Naive thymus-derived CD8-positive, alpha-beta T cell (primary cell): ENCODE results near the gene LYPLAL1. TPM values are rescaled to one million over a fixed set of nuclear protein-coding genes. Genes with fewer than 3 reads are reported as not detected.
A peak's percentile ranks its signal among the peaks of the same experiment; 100 is the strongest.

ENCODE experiments used
- ATAC-seq, 2 donors: fragments of 150-1000 bp; cut with Tn5 transposase in 1 of 2; sonication (Bioruptor Pico), chemical (Tn5 transposase) in 1 of 2; 1 replicate in 1 of 2; 2 replicates in 1 of 2; pipeline ENCODE4 v1.10.0; 2021; ENCODE audit warnings: mild to moderate bottlenecking in 2 of 2, moderate library complexity in 2 of 2
- POLR2A ChIA-PET: fragments of 350-600 bp; sonication (Branson Sonifier 250); formaldehyde crosslinking; loops from one replicate; lab custom pipeline; 2021; ENCODE audit warnings: antibody characterized with exemption; lab: Charles Lee
- DNase-seq, 10 donors: peaks; one replicate each; pipeline versions ENCODE4 v3.0.0 to v3.0.0-alpha.2; 2020 to 2022
- H3K27ac Mint-ChIP-seq, 10 donors: one replicate each; pipeline ENCODE4 v1.8.0; 2020 to 2022; ENCODE audit warnings: mild to moderate bottlenecking in 10 of 10, mixed read lengths in 10 of 10, moderate library complexity in 4 of 10, inconsistent platforms in 1 of 10
- H3K27me3 Mint-ChIP-seq, 5 donors: one replicate each; pipeline ENCODE4 v1.8.0; 2021 to 2022; ENCODE audit warnings: mixed read lengths in 5 of 5
- H3K36me3 Mint-ChIP-seq, 3 donors: one replicate each; pipeline ENCODE4 v1.8.0; 2020 to 2022; ENCODE audit warnings: mixed read lengths in 3 of 3, mild to moderate bottlenecking in 2 of 3, inconsistent platforms in 1 of 3
- H3K4me1 Mint-ChIP-seq, 4 donors: one replicate each; pipeline ENCODE4 v1.8.0; 2021 to 2022; ENCODE audit warnings: mixed read lengths in 4 of 4
- H3K4me3 Mint-ChIP-seq, 10 donors: one replicate each; pipeline ENCODE4 v1.8.0; 2020 to 2022; ENCODE audit warnings: mild to moderate bottlenecking in 10 of 10, mixed read lengths in 10 of 10, moderate library complexity in 6 of 10, inconsistent platforms in 1 of 10
- H3K9me3 Mint-ChIP-seq, 9 donors: one replicate each; pipeline ENCODE4 v1.8.0; 2020 to 2022; ENCODE audit warnings: mixed read lengths in 9 of 9, mild to moderate bottlenecking in 3 of 9, inconsistent platforms in 1 of 9, moderate library complexity in 1 of 9
- polyA plus RNA-seq, 3 donors: library from polyadenylated mRNA; unstranded; fragments of 300-500 nt; fragmentation: Illumina TruSeq; gene quantifications; one replicate each; pipeline ENCODE4 v1.2.3, GENCODE V29; 2021
- total RNA-seq, 8 experiments: library from RNA in 2 of 8; stranded (reverse) in 2 of 8; gene quantifications; one replicate each; pipeline ENCODE4 v1.2.3 and lab custom pipeline; 2021 to 2026

LYPLAL1 gene
- total and polyA plus RNA-seq, 5 experiments from 2014 or later, result 18.8 to 36.3 (median 23.2) TPM

DNA sequence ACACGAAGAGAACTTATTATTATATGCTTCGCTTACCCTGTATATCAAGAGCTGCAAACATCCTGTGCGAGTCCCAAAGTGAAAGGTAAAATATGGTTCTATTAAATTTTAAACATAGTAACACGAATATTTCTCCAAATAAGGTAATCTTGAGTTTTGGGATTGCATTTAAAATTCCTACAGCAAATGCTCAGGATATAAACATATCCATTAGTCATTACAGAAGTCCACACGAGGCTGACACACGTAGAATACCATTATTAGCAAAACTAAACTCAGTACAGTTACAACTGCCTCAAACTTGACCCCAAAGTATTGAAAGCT lies 282 bp upstream of the LYPLAL1 start:
- Mint-ChIP-seq H3K36me3 (peaks cover 0 to 6% (median 5%) of the 10 kb centered on the region in 3 donors), H3K4me1 (peaks cover 20 to 54% (median 51%) of the 10 kb centered on the region in 4 donors), H3K9me3 (peaks cover 0 to 4% (median 0%) of the 10 kb centered on the region in 9 donors), H3K27me3 (no peaks in the 10 kb centered on the region), H3K4me3 (peak overlapping the region; percentile 95 to 99 (median 98)), H3K27ac (peak overlapping the region; percentile 93 to 99 (median 97))
- ATAC-seq (no peak), DNase-seq (no peak)
- POLR2A ChIA-PET, result interaction anchor here (0.7 to 1.2 kb wide), 4 partner anchors 15 to 1542 kb away, joined by 3 to 6 read pairs (median 3); partner anchors contain the start of genes GPATCH2 and SPATA17

DNA sequence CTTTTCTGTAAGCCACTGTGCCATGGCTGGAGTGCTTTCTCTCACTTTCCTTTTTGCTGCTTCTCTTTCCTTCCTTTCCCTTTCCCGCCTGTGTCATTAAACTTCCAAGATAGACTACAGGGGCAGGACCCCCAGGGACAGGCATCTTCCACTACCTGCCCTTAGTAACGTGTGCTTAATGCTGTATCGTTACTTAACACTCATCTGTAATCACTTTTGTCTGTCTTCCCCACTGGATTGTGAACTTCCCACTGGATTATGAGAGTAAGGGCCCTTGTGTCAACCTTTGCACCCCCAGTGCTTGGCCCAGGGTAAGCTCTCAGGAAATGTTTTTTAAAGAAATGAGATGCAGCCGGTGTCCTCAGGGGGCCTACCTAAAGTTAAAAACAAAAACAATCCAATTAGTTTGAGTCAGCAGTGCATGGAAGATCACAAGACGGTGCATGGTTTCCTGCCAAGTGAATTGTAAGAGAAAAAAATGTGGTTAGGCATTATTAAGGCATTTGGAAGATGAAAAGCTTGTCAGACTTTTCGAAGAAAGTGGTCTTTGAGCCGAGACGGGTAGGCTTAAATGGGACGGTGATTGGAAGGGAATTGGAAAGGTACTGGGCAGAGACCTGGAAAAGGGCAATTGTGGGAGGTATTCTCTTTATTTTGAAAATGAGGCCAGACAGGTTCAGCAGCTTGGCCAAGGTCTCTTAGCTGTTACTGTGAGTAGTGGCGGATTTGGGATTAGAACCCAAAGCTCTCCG lies 958 bp downstream of the LYPLAL1 start:
- DNase-seq (peak in 7 of 10 donors; percentile 2 to 47 (median 14)), ATAC-seq (peak in 1 of 2 donors; percentile 45)
- peaks cover 4 to 12% (median 9%) of the 10 kb centered on the region in 3 donors for H3K36me3 Mint-ChIP-seq
- POLR2A ChIA-PET, result interaction anchor here (0.5 to 1.2 kb wide), 3 partner anchors 13 to 1577 kb away, joined by 3 to 6 read pairs (median 4); partner anchors contain the start of genes GPATCH2 and SPATA17
- peak overlapping the region; percentile 93 to 99 (median 97) for H3K27ac Mint-ChIP-seq
- peaks cover 0 to 4% (median 0%) of the 10 kb centered on the region in 9 donors for H3K9me3 Mint-ChIP-seq
- peak overlapping the region; percentile 95 to 99 (median 98) for H3K4me3 Mint-ChIP-seq
- H3K4me1 Mint-ChIP-seq, result peaks cover 20 to 58% (median 53%) of the 10 kb centered on the region in 4 donors
- no peaks in the 10 kb centered on the region for H3K27me3 Mint-ChIP-seq

GRCh38 chr1:219175212-219175564 lies 1.5 kb downstream of the LYPLAL1 start:
- peaks cover 20 to 58% (median 53%) of the 10 kb centered on the region in 4 donors for H3K4me1 Mint-ChIP-seq
- DNase-seq (no peak), ATAC-seq (no peak)
- POLR2A ChIA-PET, result no interaction called here
- H3K9me3 Mint-ChIP-seq, result peaks cover 0 to 4% (median 0%) of the 10 kb centered on the region in 9 donors
- H3K27me3 Mint-ChIP-seq, result no peaks in the 10 kb centered on the region
- peaks cover 4 to 17% (median 12%) of the 10 kb centered on the region in 3 donors for H3K36me3 Mint-ChIP-seq
- H3K4me3 Mint-ChIP-seq, result peak overlapping the region; percentile 95 to 99 (median 98)
- H3K27ac Mint-ChIP-seq, result peak overlapping the region; percentile 93 to 99 (median 97)

- Mint-ChIP-seq H3K4me3 (peak overlapping the region in 5 of 10 donors; percentile 8 to 64 (median 55)), H3K9me3 (peaks cover 0 to 4% (median 0%) of the 10 kb centered on the region in 9 donors), H3K27ac (peak overlapping the region in 4 of 10 donors; percentile 3 to 81 (median 30)), H3K36me3 (peaks cover 4 to 23% (median 16%) of the 10 kb centered on the region in 3 donors), H3K27me3 (no peaks in the 10 kb centered on the region), H3K4me1 (peaks cover 20 to 61% (median 53%) of the 10 kb centered on the region in 4 donors)
- POLR2A ChIA-PET, result no interaction called here
- ATAC-seq (no peak), DNase-seq (no peak)
Measured at GRCh38 chr1:219176168-219176567, 2.5 kb downstream of the LYPLAL1 start.

- Mint-ChIP-seq H3K27ac (peak overlapping the region in 3 of 10 donors; percentile 1 to 43 (median 13)), H3K27me3 (no peaks in the 10 kb centered on the region), H3K9me3 (peaks cover 0 to 4% (median 0%) of the 10 kb centered on the region in 9 donors), H3K36me3 (peaks cover 4 to 28% (median 16%) of the 10 kb centered on the region in 3 donors), H3K4me3 (peak overlapping the region in 1 of 10 donors; percentile 46), H3K4me1 (peaks cover 24 to 69% (median 60%) of the 10 kb centered on the region in 4 donors)
- ATAC-seq (no peak), DNase-seq (no peak)
- POLR2A ChIA-PET, result no interaction called here
Measured at GRCh38 chr1:219177363-219177762, 3.7 kb downstream of the LYPLAL1 start.

GRCh38 chr1:219177940-219178339 lies 4.3 kb downstream of the LYPLAL1 start:
- DNase-seq (no peak), ATAC-seq (no peak)
- H3K36me3 Mint-ChIP-seq, result peaks cover 4 to 34% (median 19%) of the 10 kb centered on the region in 3 donors
- H3K4me1 Mint-ChIP-seq, result peaks cover 24 to 70% (median 62%) of the 10 kb centered on the region in 4 donors
- no peak overlapping the region for H3K4me3 Mint-ChIP-seq
- POLR2A ChIA-PET, result no interaction called here
- H3K9me3 Mint-ChIP-seq, result peaks cover 0 to under 1% (median 0%) of the 10 kb centered on the region in 9 donors
- H3K27ac Mint-ChIP-seq, result peak overlapping the region in 5 of 10 donors; percentile 1 to 20 (median 13)
- no peaks in the 10 kb centered on the region for H3K27me3 Mint-ChIP-seq

GRCh38 chr1:219179293-219179692 lies 5.6 kb downstream of the LYPLAL1 start:
- no peaks in the 10 kb centered on the region for H3K27me3 Mint-ChIP-seq
- peaks cover 27 to 73% (median 66%) of the 10 kb centered on the region in 4 donors for H3K4me1 Mint-ChIP-seq
- H3K36me3 Mint-ChIP-seq, result peaks cover 4 to 46% (median 28%) of the 10 kb centered on the region in 3 donors
- ATAC-seq, result no peak
- POLR2A ChIA-PET, result no interaction called here
- no peak for DNase-seq
- no peak overlapping the region for H3K27ac Mint-ChIP-seq
- H3K9me3 Mint-ChIP-seq, result no peaks in the 10 kb centered on the region
- H3K4me3 Mint-ChIP-seq, result no peak overlapping the region

- Mint-ChIP-seq H3K27me3 (no peaks in the 10 kb centered on the region), H3K4me1 (peaks cover 20 to 65% (median 52%) of the 10 kb centered on the region in 4 donors), H3K36me3 (peaks cover 8 to 51% (median 45%) of the 10 kb centered on the region in 3 donors), H3K4me3 (peak overlapping the region in 9 of 10 donors; percentile 19 to 76 (median 49)), H3K9me3 (peaks cover 0 to 4% (median 0%) of the 10 kb centered on the region in 9 donors), H3K27ac (peak overlapping the region in 2 of 10 donors; percentile 27 to 35)
- DNase-seq (no peak), ATAC-seq (no peak)
- POLR2A ChIA-PET, result no interaction called here
Measured at GRCh38 chr1:219184337-219184736, 10.7 kb downstream of the LYPLAL1 start.

DNA sequence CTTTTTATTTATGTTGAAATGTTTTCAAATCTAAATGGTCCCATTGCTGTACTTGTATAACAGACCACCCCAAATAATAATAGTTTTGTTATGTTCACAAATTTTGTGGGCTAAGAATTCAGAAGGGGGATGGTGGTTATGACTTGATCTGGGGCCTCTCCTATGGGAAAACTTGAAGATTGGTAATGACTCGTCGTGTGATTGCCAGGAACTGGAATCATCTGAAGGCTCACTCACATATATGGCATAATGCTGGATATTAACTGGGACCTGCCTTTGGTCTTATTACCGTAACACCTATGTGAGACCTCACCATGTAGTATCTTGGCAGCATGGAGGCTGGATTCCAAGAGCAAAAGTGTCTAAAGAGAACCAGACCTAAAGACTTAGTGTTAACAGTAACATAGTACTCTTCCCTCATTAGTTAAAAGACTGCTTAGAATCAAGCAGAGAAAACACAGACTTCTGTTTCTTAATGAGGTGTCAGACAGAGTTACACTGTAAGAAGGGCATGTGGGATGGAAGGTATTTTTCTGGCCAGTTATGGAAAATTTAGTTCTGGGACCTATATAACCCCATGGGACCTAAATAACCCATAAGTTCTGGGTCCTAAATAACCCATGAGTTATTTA lies 11.9 kb downstream of the LYPLAL1 start:
- Mint-ChIP-seq H3K36me3 (peaks cover 5 to 42% (median 37%) of the 10 kb centered on the region in 3 donors), H3K9me3 (peaks cover 0 to 4% (median 0%) of the 10 kb centered on the region in 9 donors), H3K4me1 (peaks cover 20 to 69% (median 52%) of the 10 kb centered on the region in 4 donors), H3K27ac (no peak overlapping the region), H3K4me3 (peak overlapping the region in 1 of 10 donors; percentile 6), H3K27me3 (no peaks in the 10 kb centered on the region)
- ATAC-seq (no peak), DNase-seq (no peak)
- POLR2A ChIA-PET, result no interaction called here

GRCh38 chr1:219188331-219188803 lies 14.7 kb downstream of the LYPLAL1 start:
- peak overlapping the region in 1 of 10 donors; percentile 69 for H3K27ac Mint-ChIP-seq

GRCh38 chr1:219189021-219189824 lies 15.5 kb downstream of the LYPLAL1 start:
- H3K4me3 Mint-ChIP-seq, result peak overlapping the region in 1 of 10 donors; percentile 36
- DNase-seq, result no peak
- no peak for ATAC-seq
- H3K36me3 Mint-ChIP-seq, result peaks cover 5 to 35% (median 30%) of the 10 kb centered on the region in 3 donors
- POLR2A ChIA-PET, result interaction anchor here (1.7 kb wide), 1 partner anchor 16 kb away, joined by 6 read pairs; the partner anchor contains the start of gene LYPLAL1
- peak overlapping the region in 2 of 10 donors; percentile 29 to 69 for H3K27ac Mint-ChIP-seq
- H3K4me1 Mint-ChIP-seq, result peaks cover 10 to 41% (median 27%) of the 10 kb centered on the region in 4 donors
- H3K27me3 Mint-ChIP-seq, result no peaks in the 10 kb centered on the region
- H3K9me3 Mint-ChIP-seq, result peaks cover 0 to 4% (median 0%) of the 10 kb centered on the region in 9 donors

More at GRCh38 chr1:219188331-219188803, 14.7 kb downstream of the LYPLAL1 start:
- ATAC-seq (no peak), DNase-seq (no peak)
- POLR2A ChIA-PET, result interaction anchor here (1.7 kb wide), 1 partner anchor 15 kb away, joined by 6 read pairs; the partner anchor contains the start of gene LYPLAL1
- Mint-ChIP-seq H3K36me3 (peaks cover 5 to 34% (median 32%) of the 10 kb centered on the region in 3 donors), H3K27me3 (no peaks in the 10 kb centered on the region), H3K4me1 (peaks cover 12 to 49% (median 35%) of the 10 kb centered on the region in 4 donors), H3K4me3 (peak overlapping the region in 1 of 10 donors; percentile 13), H3K9me3 (peaks cover 0 to 4% (median 0%) of the 10 kb centered on the region in 9 donors)
